NT2/D1 (cell line): ENCODE data around the gene CTBP1.

Experiments used
- DNase-seq: peaks from one replicate; pipeline ENCODE4 v3.0.0-alpha.2; 2011; ENCODE audit warnings: low read depth, low spot score
- H3K27me3 ChIP-seq: 2 replicates; pipeline ENCODE4 v1.6.0; 2011; ENCODE audit warnings: mild to moderate bottlenecking; ENCODE audit not compliant: insufficient read length, insufficient read depth
- H3K36me3 ChIP-seq: 2 replicates; pipeline ENCODE4 v1.6.1; 2011; ENCODE audit warnings: mild to moderate bottlenecking, low read length, mixed read lengths; ENCODE audit not compliant: insufficient read depth, insufficient read length
- H3K4me1 ChIP-seq: 2 replicates; pipeline ENCODE4 v1.5.1; 2011; ENCODE audit not compliant: insufficient read depth, insufficient read length
- H3K4me3 ChIP-seq: 2 replicates; pipeline ENCODE4 v1.5.1; 2011; ENCODE audit warnings: low read depth; ENCODE audit not compliant: insufficient read length
- H3K9ac ChIP-seq: 2 replicates; pipeline ENCODE4 v1.6.0; 2011; ENCODE audit warnings: low read depth; ENCODE audit not compliant: insufficient read length
- H3K9me3 ChIP-seq: 2 replicates; pipeline ENCODE4 v1.5.1; 2011; ENCODE audit warnings: mild to moderate bottlenecking, low read length; ENCODE audit not compliant: insufficient read depth
- SUZ12 ChIP-seq: IDR thresholded peaks from 2 replicates; pipeline ENCODE4 v1.6.1; 2011; ENCODE audit not compliant: insufficient read length, insufficient read depth; ENCODE audit errors: extremely low read depth
- YY1 ChIP-seq: IDR thresholded peaks from 2 replicates; pipeline ENCODE4 v1.6.1; 2011; ENCODE audit not compliant: insufficient read length, insufficient read depth
- ZNF274 ChIP-seq: IDR thresholded peaks from 2 replicates; pipeline ENCODE4 v1.6.1; 2011; ENCODE audit warnings: mild to moderate bottlenecking, low read depth, low read length

Gene CTBP1

DNA sequence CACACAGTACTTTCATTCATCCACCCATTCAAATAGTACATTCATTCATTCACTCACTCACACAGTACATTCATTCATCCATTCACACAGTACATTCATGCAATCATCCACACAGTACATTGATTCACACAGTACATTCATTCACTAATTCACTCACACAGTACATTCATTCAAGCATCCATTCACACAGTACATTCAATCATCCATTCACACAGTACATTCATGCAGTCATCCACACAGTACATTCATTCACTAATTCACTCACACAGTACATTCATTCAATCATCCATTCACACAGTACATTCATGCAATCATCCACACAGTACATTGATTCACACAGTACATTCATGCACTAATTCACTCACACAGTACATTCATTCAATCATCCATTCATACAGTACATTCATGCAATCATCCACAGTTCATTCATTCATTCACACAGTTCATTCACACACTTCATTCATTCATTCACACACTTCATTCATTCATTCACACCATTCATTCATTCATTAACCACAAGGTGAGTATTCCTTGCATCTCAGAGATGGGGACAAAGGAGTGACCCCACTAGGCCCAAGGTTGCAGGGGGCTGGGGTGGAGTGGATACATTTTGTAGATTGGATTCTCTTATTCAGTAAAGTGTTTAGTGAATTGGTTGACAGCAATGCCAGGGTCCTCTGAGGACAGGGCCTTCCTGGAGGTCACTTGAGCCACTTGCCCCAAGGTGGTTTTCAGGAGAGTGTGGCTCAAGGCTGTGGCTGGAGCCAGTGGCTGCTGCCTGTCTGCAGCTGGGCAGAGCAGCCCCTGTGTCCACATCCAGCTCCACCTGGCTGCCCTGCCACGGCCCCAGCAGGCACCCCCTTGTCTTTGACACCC, 72.3 kb downstream of the CTBP1 start:
- Histone ChIP-seq H3K4me1 (peaks cover 22% of the 10 kb centered on the region), H3K36me3 (no peaks in the 10 kb centered on the region), H3K27me3 (peaks cover 7% of the 10 kb centered on the region), H3K9ac (no peak overlapping the region), H3K9me3 (peaks cover 22% of the 10 kb centered on the region), H3K4me3 (no peak overlapping the region)
- no peak for DNase-seq
- TF ChIP-seq SUZ12 (no peak), YY1 (no peak), ZNF274 (no peak)

- H3K9ac ChIP-seq = no peak overlapping the region
- peaks cover 24% of the 10 kb centered on the region for H3K4me1 ChIP-seq
- no peak for DNase-seq
- peaks cover 2% of the 10 kb centered on the region for H3K36me3 ChIP-seq
- TF ChIP-seq SUZ12 (no peak), YY1 (no peak), ZNF274 (no peak)
- no peak overlapping the region for H3K4me3 ChIP-seq
- H3K27me3 ChIP-seq = peaks cover 16% of the 10 kb centered on the region
- H3K9me3 ChIP-seq = peaks cover 13% of the 10 kb centered on the region
Observed at GRCh38 chr4:1175635-1176229, 73.2 kb downstream of the CTBP1 start.

DNA sequence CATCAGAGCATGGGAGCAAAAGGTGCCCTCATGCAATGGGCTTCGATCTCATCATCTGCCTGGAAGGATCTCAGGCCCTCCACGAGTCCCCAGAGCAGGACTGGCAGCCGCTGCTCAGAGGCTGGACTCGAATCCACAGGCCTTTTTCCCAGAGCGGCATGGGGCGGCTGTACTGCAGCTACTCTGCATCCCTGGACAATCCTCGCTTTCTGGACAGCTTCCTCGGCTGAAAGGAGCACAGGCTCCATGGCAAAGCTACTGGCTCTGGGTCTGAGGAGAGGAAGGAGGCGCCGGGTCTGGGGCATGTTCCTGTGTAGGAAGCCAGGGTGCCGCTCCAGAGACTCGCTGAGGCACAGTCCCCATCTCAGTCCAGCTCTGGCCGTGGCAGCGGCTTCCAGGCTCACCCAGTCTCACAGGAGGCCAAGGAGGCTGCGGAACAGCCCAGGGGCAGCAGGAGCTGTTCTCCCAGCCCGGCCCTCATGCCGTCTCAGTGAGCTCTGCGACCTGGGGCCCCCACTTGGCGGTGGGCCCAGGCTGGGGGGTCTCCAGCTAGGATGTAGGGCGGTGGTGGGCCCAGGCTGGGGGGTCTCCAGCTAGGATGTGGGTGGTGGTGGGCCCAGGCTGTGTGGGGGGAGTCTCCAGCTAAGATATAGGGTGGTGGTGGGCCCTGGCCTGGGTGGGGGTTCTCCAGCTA, 73.8 kb downstream of the CTBP1 start:
- Histone ChIP-seq H3K27me3 (peaks cover 22% of the 10 kb centered on the region), H3K9me3 (peaks cover 6% of the 10 kb centered on the region), H3K4me3 (no peak overlapping the region), H3K4me1 (peaks cover 28% of the 10 kb centered on the region), H3K36me3 (peaks cover 8% of the 10 kb centered on the region), H3K9ac (no peak overlapping the region)
- no peak for DNase-seq
- no peak for TF ChIP-seq SUZ12
- no peak for TF ChIP-seq YY1
- no peak for TF ChIP-seq ZNF274

- Histone ChIP-seq H3K27me3 (peaks cover 40% of the 10 kb centered on the region), H3K4me3 (peak overlapping the region; percentile 22), H3K36me3 (peaks cover 28% of the 10 kb centered on the region), H3K4me1 (peaks cover 27% of the 10 kb centered on the region), H3K9ac (peak overlapping the region; percentile 75), H3K9me3 (no peaks in the 10 kb centered on the region)
- DNase-seq = no peak
- no peak for TF ChIP-seq YY1
Observed at GRCh38 chr4:1172971-1173757, 75.8 kb downstream of the CTBP1 start.

DNA sequence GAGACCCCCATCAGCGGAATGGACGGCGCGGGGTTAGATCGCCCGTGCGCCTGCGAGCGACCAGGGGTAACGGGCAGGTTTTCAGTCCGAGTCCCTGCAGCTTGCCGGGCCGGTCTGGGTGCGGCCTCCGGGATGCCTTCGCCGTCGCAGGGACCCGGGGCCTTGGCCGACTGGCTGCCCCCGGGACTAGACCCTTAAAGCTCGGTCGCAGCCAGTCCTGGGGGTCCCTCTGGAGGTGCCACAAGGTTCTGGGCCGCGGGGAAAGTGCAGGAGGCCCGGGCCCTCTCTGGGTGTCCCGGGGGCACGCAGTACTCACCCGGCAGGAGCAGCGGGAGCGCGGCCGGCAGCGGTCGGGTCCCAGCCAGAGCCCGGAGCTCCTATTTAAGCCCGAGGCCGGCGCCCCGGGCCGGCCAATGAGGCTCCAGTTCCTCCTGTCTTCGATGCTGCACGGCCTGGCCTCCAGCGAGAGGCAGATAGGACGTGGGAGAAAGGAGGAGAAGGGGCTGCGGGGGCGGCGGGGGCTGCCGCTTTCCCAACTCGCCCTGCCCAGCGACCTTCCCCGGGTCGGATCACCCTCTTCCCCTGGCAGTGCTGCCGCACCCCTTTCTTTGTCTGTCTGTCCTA, 76.6 kb downstream of the CTBP1 start, which contains the start of gene SPON2:
TSS of gene SPON2 (minus strand) at position 356 of the 624 bp plus-strand sequence.
- Histone ChIP-seq H3K27me3 (peaks cover 43% of the 10 kb centered on the region), H3K4me1 (peaks cover 25% of the 10 kb centered on the region), H3K36me3 (peaks cover 30% of the 10 kb centered on the region), H3K4me3 (peak within 1 kb of the TSS; percentile 65), H3K9ac (peak within 1 kb of the TSS; percentile 79), H3K9me3 (no peaks in the 10 kb centered on the region)
- no peak for DNase-seq
- TF ChIP-seq YY1 = no peak
- TF ChIP-seq ZNF274 = no peak
- TF ChIP-seq SUZ12 = no peak

GRCh38 chr4:1171311-1172227, 77.4 kb downstream of the CTBP1 start:
- Histone ChIP-seq H3K4me1 (peaks cover 24% of the 10 kb centered on the region), H3K9me3 (no peaks in the 10 kb centered on the region), H3K9ac (peak overlapping the region; percentile 79), H3K27me3 (peaks cover 43% of the 10 kb centered on the region), H3K36me3 (peaks cover 30% of the 10 kb centered on the region), H3K4me3 (peak overlapping the region; percentile 65)
- TF ChIP-seq ZNF274 (no peak), SUZ12 (peak; percentile 10)
- peak; percentile 16 for DNase-seq
